Mesothelial cell of epicardium (in vitro differentiated cells): ENCODE results near the gene LDLRAD4. TPM values are rescaled to one million over a fixed set of nuclear protein-coding genes. Genes with fewer than 3 reads are reported as not detected.

ENCODE experiments used
- DNase-seq, 2 experiments: peaks; one replicate each; pipeline ENCODE4 v3.0.0; 2021; ENCODE audit warnings: low spot score in 2 of 2; ENCODE audit not compliant: unreplicated experiment in 2 of 2
- H3K27ac Mint-ChIP-seq: 2 replicates; pipeline ENCODE4 v1.8.0; 2021; ENCODE audit warnings: mixed read lengths
- H3K27me3 Mint-ChIP-seq: 2 replicates; pipeline ENCODE4 v1.8.0; 2021; ENCODE audit warnings: low read depth, mixed read lengths
- H3K36me3 Mint-ChIP-seq: 2 replicates; pipeline ENCODE4 v1.8.0; 2021; ENCODE audit warnings: mixed read lengths
- H3K4me1 Mint-ChIP-seq: 2 replicates; pipeline ENCODE4 v1.8.0; 2021; ENCODE audit warnings: mixed read lengths
- H3K4me3 Mint-ChIP-seq: 2 replicates; pipeline ENCODE4 v1.8.0; 2021; ENCODE audit warnings: mild to moderate bottlenecking, moderate library complexity, mixed read lengths
- H3K9me3 Mint-ChIP-seq: 2 replicates; pipeline ENCODE4 v1.8.0; 2021; ENCODE audit warnings: mixed read lengths
- total RNA-seq: library from RNA; stranded (reverse); gene quantifications from 3 replicates; pipeline ENCODE4 v1.2.1, GENCODE V29; 2021
- TF ChIP-seq, protein P1 (sequence below): fragments of 200-600 bp; sonication (generic); IDR thresholded peaks from one replicate; pipeline ENCODE4 v1.5.0; 2021; ENCODE audit warnings: antibody characterized with exemption; ENCODE audit not compliant: unreplicated experiment

LDLRAD4 gene
- total RNA-seq, 1 donor from 2014 or later, result 29.7 TPM

DNA sequence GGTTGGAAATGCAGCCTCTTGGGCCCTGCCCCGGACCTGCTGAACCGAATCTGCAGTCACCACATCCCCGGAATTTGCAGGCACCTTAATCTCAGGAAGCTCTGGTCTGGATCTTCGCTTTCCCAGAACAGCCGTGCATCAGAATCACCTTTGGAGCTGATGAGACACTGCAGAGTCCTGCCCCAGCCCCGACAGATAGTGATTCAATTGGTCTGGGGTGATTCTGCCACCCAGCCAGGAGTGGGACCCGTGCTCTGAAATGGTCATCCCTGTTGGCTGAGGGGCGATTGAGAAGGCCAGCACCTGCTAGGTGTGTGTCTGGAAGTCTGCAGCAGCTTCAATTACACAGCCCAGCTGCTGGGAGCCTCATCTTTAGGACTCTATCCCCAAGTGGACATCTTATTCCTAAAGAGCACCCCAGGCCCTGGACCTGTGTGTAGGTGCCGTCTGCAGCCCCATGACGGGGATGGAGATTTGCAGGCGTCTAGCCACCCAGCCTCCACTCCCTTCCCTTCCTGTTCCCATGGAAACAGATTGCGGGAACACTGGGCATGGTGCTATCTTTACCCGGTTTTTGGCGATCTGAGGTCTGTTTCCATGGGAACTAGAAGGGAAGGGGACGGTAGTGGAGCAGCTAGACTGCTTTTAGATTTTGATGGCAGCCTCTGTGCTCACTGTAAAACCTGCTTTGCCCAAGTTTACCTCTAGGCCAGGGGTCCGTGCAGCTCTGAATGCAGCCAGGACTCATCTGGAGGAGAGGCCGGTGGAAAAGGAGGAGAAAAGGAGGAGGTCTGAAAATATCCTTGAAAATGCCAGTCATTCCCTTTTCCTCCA, 156.1 kb downstream of the LDLRAD4 start:
- TF ChIP-seq, protein P1, sequence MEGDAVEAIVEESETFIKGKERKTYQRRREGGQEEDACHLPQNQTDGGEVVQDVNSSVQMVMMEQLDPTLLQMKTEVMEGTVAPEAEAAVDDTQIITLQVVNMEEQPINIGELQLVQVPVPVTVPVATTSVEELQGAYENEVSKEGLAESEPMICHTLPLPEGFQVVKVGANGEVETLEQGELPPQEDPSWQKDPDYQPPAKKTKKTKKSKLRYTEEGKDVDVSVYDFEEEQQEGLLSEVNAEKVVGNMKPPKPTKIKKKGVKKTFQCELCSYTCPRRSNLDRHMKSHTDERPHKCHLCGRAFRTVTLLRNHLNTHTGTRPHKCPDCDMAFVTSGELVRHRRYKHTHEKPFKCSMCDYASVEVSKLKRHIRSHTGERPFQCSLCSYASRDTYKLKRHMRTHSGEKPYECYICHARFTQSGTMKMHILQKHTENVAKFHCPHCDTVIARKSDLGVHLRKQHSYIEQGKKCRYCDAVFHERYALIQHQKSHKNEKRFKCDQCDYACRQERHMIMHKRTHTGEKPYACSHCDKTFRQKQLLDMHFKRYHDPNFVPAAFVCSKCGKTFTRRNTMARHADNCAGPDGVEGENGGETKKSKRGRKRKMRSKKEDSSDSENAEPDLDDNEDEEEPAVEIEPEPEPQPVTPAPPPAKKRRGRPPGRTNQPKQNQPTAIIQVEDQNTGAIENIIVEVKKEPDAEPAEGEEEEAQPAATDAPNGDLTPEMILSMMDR, result no peak
- DNase-seq, result no peak
- Mint-ChIP-seq H3K27ac (no peak overlapping the region), H3K9me3 (no peaks in the 10 kb centered on the region), H3K4me3 (no peak overlapping the region), H3K27me3 (no peaks in the 10 kb centered on the region), H3K4me1 (peaks cover 28% of the 10 kb centered on the region), H3K36me3 (no peaks in the 10 kb centered on the region)

DNA sequence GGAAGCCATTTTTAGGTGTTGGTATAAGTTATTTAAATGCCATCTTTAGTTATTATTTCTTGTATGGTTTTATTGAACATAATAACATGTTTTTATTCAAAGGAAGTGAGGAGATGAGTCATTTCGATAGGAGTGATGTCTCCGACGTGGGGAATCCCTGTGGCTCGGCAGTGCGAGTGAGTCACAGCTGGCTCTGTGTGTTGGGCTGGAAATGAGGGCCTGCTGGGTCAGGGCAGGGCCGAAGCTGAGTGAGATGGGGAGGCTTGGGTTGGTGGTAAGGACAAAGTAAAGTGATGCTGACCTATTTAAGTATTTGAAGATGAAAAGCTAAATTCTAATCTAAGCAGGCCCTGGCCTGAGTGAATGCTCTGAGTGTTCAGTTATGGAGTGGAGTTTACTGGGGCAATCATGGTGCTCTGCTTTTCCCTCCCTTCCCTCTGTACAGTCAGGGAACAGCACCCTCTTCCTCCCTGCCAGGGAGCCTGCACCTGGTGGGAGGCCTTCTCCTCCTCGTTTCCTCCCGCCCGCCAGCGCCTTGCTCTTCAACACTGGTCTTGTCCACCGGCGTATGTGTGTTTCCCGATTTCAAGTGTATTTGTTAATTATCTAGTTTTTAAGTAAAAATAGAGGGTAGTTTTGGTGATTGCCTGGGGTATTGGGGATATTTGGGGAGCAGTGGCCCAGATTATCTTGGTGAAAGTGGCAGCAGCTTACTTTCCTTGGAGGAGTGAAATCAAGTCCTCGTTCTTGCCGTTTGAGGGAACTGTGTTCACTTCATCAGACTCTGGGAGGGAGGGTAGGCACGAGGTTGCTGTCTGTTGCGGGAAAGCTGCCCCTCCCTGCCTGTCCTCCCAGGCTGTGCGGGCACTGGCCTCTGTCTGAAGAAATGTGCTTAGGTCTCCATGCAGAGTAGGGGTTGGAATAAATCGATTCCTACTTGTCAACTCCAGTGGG, 157.0 kb downstream of the LDLRAD4 start:
- TF ChIP-seq, protein P1, result no peak
- Mint-ChIP-seq H3K4me3 (no peak overlapping the region), H3K27ac (no peak overlapping the region), H3K36me3 (no peaks in the 10 kb centered on the region), H3K27me3 (no peaks in the 10 kb centered on the region), H3K4me1 (peaks cover 35% of the 10 kb centered on the region), H3K9me3 (no peaks in the 10 kb centered on the region)
- DNase-seq, result no peak

DNA sequence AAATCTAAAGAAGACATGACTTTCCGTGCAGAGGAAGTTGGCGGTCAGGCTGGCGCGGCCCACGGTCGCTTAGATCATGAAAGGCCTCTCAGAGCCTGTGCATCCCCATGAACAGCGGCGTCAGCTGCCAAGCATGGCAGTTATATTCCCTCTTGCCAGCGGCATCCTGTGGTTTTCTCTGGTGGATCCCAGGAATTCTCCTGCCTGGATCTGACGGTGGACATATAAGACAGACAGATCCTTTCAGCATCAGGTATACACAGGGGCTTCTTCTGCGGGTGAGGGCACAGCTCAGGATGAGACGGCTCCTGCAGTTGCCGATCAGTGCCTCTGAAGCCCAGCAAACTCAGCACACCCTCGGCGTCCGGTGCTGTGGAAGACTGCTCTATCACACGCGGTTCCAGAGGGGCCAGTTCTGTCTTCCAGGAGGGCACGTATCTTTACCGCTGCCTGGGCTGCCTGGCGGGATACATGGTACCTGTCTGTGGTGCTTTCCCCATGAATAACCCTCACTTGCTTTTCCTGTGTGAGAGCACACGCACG, 157.8 kb downstream of the LDLRAD4 start:
- peaks cover 39% of the 10 kb centered on the region for H3K4me1 Mint-ChIP-seq
- no peaks in the 10 kb centered on the region for H3K27me3 Mint-ChIP-seq
- no peak for DNase-seq
- no peak overlapping the region for H3K4me3 Mint-ChIP-seq
- TF ChIP-seq, protein P1, result no peak
- no peaks in the 10 kb centered on the region for H3K36me3 Mint-ChIP-seq
- H3K27ac Mint-ChIP-seq, result no peak overlapping the region
- no peaks in the 10 kb centered on the region for H3K9me3 Mint-ChIP-seq

DNA sequence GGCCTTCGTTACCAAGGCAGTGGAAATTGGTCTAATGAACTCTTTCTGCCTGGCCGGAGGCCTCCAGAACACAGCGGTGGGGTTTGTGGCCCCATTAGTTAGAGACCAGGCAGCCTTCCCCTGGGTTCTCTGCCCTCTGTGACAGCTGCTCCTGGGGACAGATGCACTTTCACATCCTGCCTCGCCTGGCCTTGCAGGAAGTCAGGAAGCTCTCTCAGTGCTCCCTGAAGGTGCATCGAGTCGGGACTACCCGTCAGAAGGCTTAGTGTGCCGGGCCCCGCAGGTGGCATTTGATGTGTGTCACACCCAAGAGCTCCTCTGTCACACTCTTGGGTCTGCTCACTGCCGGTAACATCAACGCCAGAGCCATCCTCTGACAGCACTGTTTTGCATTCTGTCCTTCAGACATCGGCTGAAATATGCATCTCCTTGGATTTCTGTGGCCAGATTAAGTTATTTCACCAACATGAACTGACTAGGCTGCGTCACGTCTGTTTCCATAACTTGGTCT, 158.3 kb downstream of the LDLRAD4 start:
- Mint-ChIP-seq H3K27ac (no peak overlapping the region), H3K4me3 (no peak overlapping the region), H3K4me1 (peaks cover 44% of the 10 kb centered on the region), H3K9me3 (no peaks in the 10 kb centered on the region), H3K27me3 (no peaks in the 10 kb centered on the region), H3K36me3 (no peaks in the 10 kb centered on the region)
- TF ChIP-seq, protein P1, result no peak
- DNase-seq, result no peak

DNA sequence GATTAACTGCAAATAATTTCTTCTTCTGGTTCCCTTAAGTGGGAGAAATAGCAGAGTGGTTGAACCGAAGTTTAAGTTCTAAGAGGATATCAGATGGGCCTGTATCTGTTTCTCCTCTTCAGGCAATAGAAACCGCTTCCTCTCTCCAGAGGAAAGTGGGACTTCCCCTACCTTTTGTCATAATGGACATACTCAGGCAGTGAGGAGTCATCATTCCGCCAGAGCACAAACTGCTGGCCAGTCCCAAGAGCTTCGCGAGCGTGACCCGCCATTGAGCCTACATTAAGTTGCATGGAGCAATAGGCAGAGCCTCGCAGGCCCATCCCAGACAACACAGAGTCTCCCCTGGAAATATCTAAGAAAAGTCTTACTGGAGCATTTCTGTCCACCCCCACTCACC, 158.9 kb downstream of the LDLRAD4 start:
- Mint-ChIP-seq H3K4me3 (no peak overlapping the region), H3K27me3 (no peaks in the 10 kb centered on the region), H3K9me3 (no peaks in the 10 kb centered on the region), H3K4me1 (peaks cover 46% of the 10 kb centered on the region), H3K27ac (no peak overlapping the region), H3K36me3 (no peaks in the 10 kb centered on the region)
- DNase-seq, result no peak
- TF ChIP-seq, protein P1, result no peak
